HG02970 (cell line): ENCODE results near the gene TRIM51G.
"Not testable (repeated sequence)": the region's sequence is repeated elsewhere in the genome, so short reads cannot be mapped to it uniquely, and the experiment has no call there.

Source experiments
- ATAC-seq: cut with Tn5 transposase; IDR thresholded peaks from one replicate; pipeline ENCODE4 v1.9.1; 2021; ENCODE audit warnings: mild to moderate bottlenecking, moderate library complexity, moderate number of reproducible peaks; ENCODE audit not compliant: unreplicated experiment, low FRiP score

The TRIM51G gene

GRCh38 chr11:48983785-48984184 is at the start of gene TRIM51G:
Gene TRIM51G, minus strand, starts transcription at chr11:48983885. Its CDS starts 2,190 bp downstream, at chr11:48981695.
- not testable (repeated sequence) for ATAC-seq

GRCh38 chr11:49028523-49028922 is 44.8 kb upstream of the TRIM51G start, which contains the start of gene TRIM49B:
Gene TRIM49B, plus strand, starts transcription at chr11:49028823. Its CDS starts 2,777 bp downstream, at chr11:49031600.
- ATAC-seq, result not testable (repeated sequence)

GRCh38 chr11:48968592-48968991 is 15.1 kb downstream of the TRIM51G start:
- ATAC-seq, result not testable (repeated sequence)

GRCh38 chr11:48955315-48956049 is 28.2 kb downstream of the TRIM51G start:
- ATAC-seq, result not testable (repeated sequence)

- ATAC-seq, result not testable (repeated sequence)
These were observed 37.9 kb downstream of the TRIM51G start for GRCh38 chr11:48945796-48946195.
